Lower leg skin (tissue), 4 donors: ENCODE data around the gene TKTL1. TPM values are rescaled to one million over a fixed set of nuclear protein-coding genes. Genes with fewer than 3 reads are reported as not detected.
"Not testable (repeated sequence)": the region's sequence is repeated elsewhere in the genome, so short reads cannot be mapped to it uniquely, and the experiment has no call there.

Experiments
- DNase-seq, 2 donors: peaks; one replicate each; pipeline ENCODE4 v3.0.0-alpha.2; 2019; ENCODE audit warnings: low spot score in 2 of 2
- H3K4me3 ChIP-seq: fragments of 200-600 bp; sonication (generic); 2 replicates; pipeline ENCODE4 v1.5.1; 2017; ENCODE audit warnings: mild to moderate bottlenecking, low read depth; ENCODE audit not compliant: poor library complexity, severe bottlenecking
- CTCF ChIP-seq, 3 donors: fragments of 450-650 bp; IDR thresholded peaks; one replicate each; pipeline ENCODE4 v1.5.1; 2016; ENCODE audit warnings: antibody characterized with exemption in 3 of 3, mild to moderate bottlenecking in 3 of 3, moderate library complexity in 2 of 3
- POLR2A ChIP-seq, 2 donors: fragments of 450-650 bp; IDR thresholded peaks; one replicate each; pipeline ENCODE4 v1.6.1; 2016 to 2017; ENCODE audit warnings: antibody characterized with exemption in 2 of 2, mild to moderate bottlenecking in 1 of 2, moderate library complexity in 1 of 2
- WGBS, 2 donors: methylation state at CpG; one replicate each; pipeline ENCODE4 v1.1.5; 2018; 5-methylcytosine and 5-hydroxymethylcytosine counted together
- intact Hi-C: fragments of 100-400 bp; cut with DNase I; formaldehyde crosslinking; loops from one replicate; pipeline ENCODE4 v1.15.0; 2023; ENCODE audit warnings: low total_unique reads
- total RNA-seq, 4 donors: library from RNA; depleted of rRNA; stranded (reverse); fragments of >200 nt; gene quantifications; one replicate each; pipeline ENCODE4 v1.1.0, GENCODE V29; 2016

TKTL1 gene
- total RNA-seq, 4 donors from 2014 or later: 0.42 to 1.1 (median 0.46) TPM; not detected in 1

DNA sequence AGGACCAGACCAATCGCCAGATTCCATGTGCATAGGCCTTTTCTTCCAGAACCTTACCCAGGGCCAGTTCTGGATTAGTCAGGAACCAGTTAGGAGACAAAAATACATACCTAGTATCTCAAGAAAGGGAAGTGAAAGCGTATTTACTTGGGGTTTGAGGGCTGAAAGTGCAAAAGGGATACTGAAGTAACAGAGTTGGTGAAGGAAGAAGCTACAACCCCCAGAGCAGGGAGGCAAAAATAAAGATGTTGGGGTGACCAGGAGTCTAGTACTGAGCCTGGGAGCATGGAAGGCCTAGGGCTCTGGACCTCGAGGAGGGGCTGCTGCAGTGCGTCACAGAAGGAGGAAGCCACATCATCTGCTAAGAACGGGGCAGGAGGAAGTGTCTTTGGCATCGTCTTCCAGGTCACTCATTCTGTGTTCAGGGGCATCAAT is 38.3 kb downstream of the TKTL1 start:
- H3K4me3 ChIP-seq: no peak overlapping the region
- 74 to 79% methylated on average over 5 to 6 of the region's 6 CpGs for WGBS, 2 donors
- no peak for TF ChIP-seq CTCF (IDR thresholded peaks at IDR 0.05)
- no peak for TF ChIP-seq POLR2A (IDR thresholded peaks at IDR 0.05)
- intact Hi-C loops: no loop called here
- no peak for DNase-seq

DNA sequence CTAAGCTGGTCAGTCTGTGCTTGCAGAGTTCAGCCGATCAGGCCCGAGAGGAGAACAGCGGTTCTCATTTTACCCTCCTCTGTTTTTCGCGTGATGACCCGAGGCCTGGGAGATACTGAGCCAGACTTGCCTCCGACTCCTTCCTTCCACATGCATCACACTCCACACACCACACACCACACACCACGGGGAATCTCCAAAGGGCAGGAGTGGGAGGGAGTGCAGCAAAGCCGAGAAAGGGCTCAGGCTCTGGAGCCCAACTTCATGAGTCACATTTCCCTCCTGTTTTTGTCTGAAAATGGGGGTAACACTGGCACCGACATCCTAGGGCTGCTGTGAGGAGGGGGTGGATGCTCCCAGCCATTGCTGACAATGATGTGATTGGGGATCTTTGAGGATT is 38.9 kb downstream of the TKTL1 start:
- no peak for TF ChIP-seq POLR2A (IDR thresholded peaks at IDR 0.05)
- TF ChIP-seq CTCF (IDR thresholded peaks at IDR 0.05): no peak
- 82 to 83% methylated on average over 9 to 10 of the region's 10 CpGs for WGBS, 2 donors
- no peak for DNase-seq
- intact Hi-C loops: no loop called here
- H3K4me3 ChIP-seq: no peak overlapping the region

GRCh38 chrX:154341399-154342298 is 46.1 kb downstream of the TKTL1 start:
- intact Hi-C loops: not testable (repeated sequence)

GRCh38 chrX:154343063-154343462 is 47.5 kb downstream of the TKTL1 start:
- DNase-seq, intact Hi-C loops, H3K4me3 ChIP-seq: not testable (repeated sequence)
- WGBS, 2 donors: no CpG with 5 or more reads among the region's 16 CpGs

More at GRCh38 chrX:154341399-154342298, 46.1 kb downstream of the TKTL1 start:
- H3K4me3 ChIP-seq, DNase-seq: not testable (repeated sequence)
- WGBS, 2 donors: 38% methylated on average over 7 of the region's 115 CpGs; no CpG with 5 or more reads in 1 of the 2 donors

DNA sequence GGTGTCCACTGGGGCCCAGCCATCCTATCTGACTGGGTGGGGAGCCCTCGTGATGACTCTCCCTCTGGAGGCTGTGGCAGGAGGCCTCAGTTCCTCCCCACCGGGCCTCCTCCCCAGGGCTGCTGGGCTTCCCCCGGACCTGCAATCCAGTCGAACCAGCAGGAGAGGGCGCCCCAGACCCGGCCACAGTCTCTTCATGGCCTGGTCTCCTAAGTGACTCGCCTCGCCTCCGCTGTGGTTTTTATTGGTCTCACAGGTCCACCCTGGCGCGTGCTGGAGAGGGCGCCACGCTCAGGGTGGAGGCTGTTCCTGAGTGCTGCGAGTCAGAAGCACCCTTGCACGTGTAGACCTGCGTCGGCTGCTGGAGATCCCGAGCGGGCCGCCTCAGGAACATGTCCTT is 48.0 kb downstream of the TKTL1 start:
- intact Hi-C loops: not testable (repeated sequence)
- no CpG with 5 or more reads among the region's 20 CpGs for WGBS, 2 donors

DNA sequence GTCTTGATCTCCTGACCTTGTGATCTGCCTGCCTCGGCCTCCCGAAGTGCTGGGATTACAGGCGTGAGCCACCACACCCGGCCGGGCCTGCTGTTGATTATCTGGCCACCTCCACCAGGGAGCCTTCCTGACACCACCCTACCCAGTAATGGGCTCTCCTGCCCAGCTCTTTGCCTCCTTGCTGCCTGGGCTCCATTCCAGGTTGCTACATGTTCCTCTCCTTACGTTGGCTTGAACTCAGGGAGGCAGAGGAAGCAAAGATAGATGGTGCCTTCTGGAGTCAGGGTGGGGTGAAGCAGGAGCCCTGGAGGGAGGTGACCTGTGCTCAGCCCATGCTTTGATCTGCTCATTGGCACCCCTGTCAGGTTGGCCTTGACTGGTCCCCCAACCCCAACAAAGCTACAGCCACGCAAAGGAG is 52.5 kb downstream of the TKTL1 start:
- DNase-seq: no peak
- no peak overlapping the region for H3K4me3 ChIP-seq
- TF ChIP-seq CTCF (IDR thresholded peaks at IDR 0.05) (no peak), POLR2A (IDR thresholded peaks at IDR 0.05) (no peak)
- intact Hi-C loops: no loop called here
- 87 to 90% methylated on average over 7 of the region's 7 CpGs for WGBS, 2 donors

More for the DNA sequence above, 48.0 kb downstream of the TKTL1 start:
- not testable (repeated sequence) for H3K4me3 ChIP-seq, DNase-seq

DNA sequence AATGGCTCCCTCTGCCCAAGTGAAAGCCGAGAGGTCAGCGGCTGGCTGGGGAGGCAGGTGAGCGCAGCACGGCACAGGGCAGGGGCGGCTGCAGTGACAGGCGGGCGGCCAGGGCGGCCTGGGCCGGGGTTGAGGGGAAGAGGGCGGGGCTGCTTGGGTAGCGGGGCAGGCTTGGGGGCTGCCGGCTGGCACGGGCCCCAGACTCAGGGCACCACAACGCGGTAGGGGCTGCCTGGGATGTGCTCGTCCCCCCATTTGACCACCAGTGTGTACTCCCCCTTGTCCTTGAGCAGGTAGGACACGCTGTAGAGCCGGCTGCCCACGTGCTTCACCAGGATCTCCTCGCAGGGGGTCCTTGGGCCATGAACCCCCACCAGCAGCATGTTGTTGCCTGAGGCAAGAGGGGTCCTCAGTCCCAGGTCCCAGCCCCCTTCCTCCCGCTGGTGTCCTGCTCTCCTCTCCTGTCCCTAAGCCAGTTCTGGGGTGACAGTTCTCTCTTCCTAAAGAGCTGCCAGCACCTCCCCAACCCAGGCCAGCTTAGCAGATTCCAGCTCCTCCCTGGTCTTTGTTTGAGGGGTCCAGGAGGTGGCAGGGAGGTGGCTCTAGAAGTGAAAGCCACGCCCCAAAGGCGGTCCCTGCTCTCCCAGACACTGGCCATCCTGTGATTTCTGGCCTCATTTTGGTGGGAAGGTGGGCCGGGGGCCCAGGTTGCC is 53.2 kb downstream of the TKTL1 start:
- WGBS, 2 donors: 87 to 99% methylated on average over 12 to 20 of the region's 24 CpGs
- DNase-seq: no peak
- TF ChIP-seq POLR2A (IDR thresholded peaks at IDR 0.05) (no peak), CTCF (IDR thresholded peaks at IDR 0.05) (no peak)
- no peak overlapping the region for H3K4me3 ChIP-seq
- intact Hi-C loops: no loop called here
